HCT116 (cell line): Measurements from ENCODE around the gene FAM110A. TPM values are rescaled to one million over a fixed set of nuclear protein-coding genes. Genes with fewer than 3 reads are reported as not detected.

Experiments used
- ATAC-seq: fragments of 200-7000 bp; cut with Tn5 transposase; 2 replicates; pipeline ENCODE4 v1.9.1; 2020; ENCODE audit warnings: mild to moderate bottlenecking, moderate library complexity
- BruUV-seq: library from RNA; stranded (reverse); fragments of 400-500 nt; replicated peaks from 2 replicates; lab custom pipeline; 2021; lab: Mats Ljungman, UMichigan
- CTCF ChIA-PET: fragments of 300-600 bp; sonication (Branson Sonifier 250); formaldehyde crosslinking; loops from one replicate; lab custom pipeline; 2021; ENCODE audit warnings: antibody characterized with exemption; lab: Charles Lee
- POLR2A ChIA-PET: fragments of 300-600, 350-600 bp; sonication (Branson Sonifier 250); formaldehyde crosslinking; loops from one replicate; lab custom pipeline; 2021; ENCODE audit warnings: antibody characterized with exemption; lab: Charles Lee
- RAD21 ChIA-PET, 2 experiments: fragments of 300-600 bp; sonication (Branson Sonifier 250); formaldehyde crosslinking; loops; one replicate each; lab custom pipeline; 2023; ENCODE audit warnings: low total read pairs in 2 of 2; ENCODE audit not compliant: uncharacterized antibody in 2 of 2, unreplicated experiment in 2 of 2, low non-redundant PET in 1 of 2; lab: Charles Lee
- DNase-seq: peaks from one replicate; pipeline ENCODE4 v3.0.0-alpha.2; 2010; ENCODE audit warnings: low read depth, low spot score
- H2AFZ ChIP-seq: fragments of 200-600 bp; shearing (Covaris generic), sonication (generic); 2 replicates; pipeline ENCODE4 v1.6.1; 2017; ENCODE audit warnings: low read depth, mixed run types, mixed read lengths, antibody characterized with exemption, low read length; ENCODE audit not compliant: poor library complexity, severe bottlenecking
- H3K27ac ChIP-seq: 2 replicates; pipeline ENCODE4 v1.5.1; 2012; ENCODE audit warnings: low read depth, low read length
- H3K27me3 ChIP-seq: fragments of 200-600 bp; sonication (generic); 2 replicates; pipeline ENCODE4 v1.6.1; 2016; ENCODE audit warnings: mixed run types, low read length, mixed read lengths; ENCODE audit not compliant: insufficient read depth
- H3K36me3 ChIP-seq, 2 experiments: fragments of 200-500 bp in 1 of 2; fragments of 200-600 bp in 1 of 2; sonication (Bioruptor generic) in 1 of 2; sonication (generic) in 1 of 2; 2 replicates each; pipeline versions ENCODE4 v1.5.1 to v1.6.1; 2014 to 2016; ENCODE audit warnings: low read length in 2 of 2, inconsistent platforms in 1 of 2, mixed read lengths in 1 of 2, mixed run types in 1 of 2; ENCODE audit not compliant: insufficient read depth in 2 of 2, control insufficient read depth in 1 of 2
- H3K4me1 ChIP-seq, 2 experiments: fragments of 200-600 bp in 1 of 2; sonication (generic) in 1 of 2; 2 replicates each; pipeline versions ENCODE4 v1.5.1 to v1.6.1; 2012 to 2017; ENCODE audit warnings: low read length in 2 of 2, inconsistent platforms in 1 of 2, mild to moderate bottlenecking in 1 of 2, mixed read lengths in 1 of 2, mixed run types in 1 of 2, moderate library complexity in 1 of 2; ENCODE audit not compliant: insufficient read depth in 2 of 2, control insufficient read depth in 1 of 2
- H3K4me2 ChIP-seq: fragments of 200-600 bp; sonication (generic); 2 replicates; pipeline ENCODE4 v1.6.1; 2017; ENCODE audit warnings: mixed run types, low read length, mixed read lengths
- H3K4me3 ChIP-seq, 2 experiments: fragments of 200-600 bp in 1 of 2; sonication (generic) in 1 of 2; replicated peaks in 1 of 2; 2 replicates each; pipeline ENCODE4 v1.5.1; 2011 to 2016; ENCODE audit warnings: low read length in 2 of 2, control low read depth in 1 of 2, low read depth in 1 of 2, mild to moderate bottlenecking in 1 of 2, mixed read lengths in 1 of 2, mixed run types in 1 of 2
- H3K79me2 ChIP-seq: fragments of 200-600 bp; sonication (generic); 2 replicates; pipeline ENCODE4 v1.6.1; 2017; ENCODE audit warnings: mild to moderate bottlenecking, mixed run types, low read length, moderate library complexity, mixed read lengths; ENCODE audit not compliant: insufficient read depth
- H3K9ac ChIP-seq: fragments of 200-600 bp; sonication (generic); 2 replicates; pipeline ENCODE4 v1.6.1; 2016; ENCODE audit warnings: low read length, mixed read lengths
- H3K9me2 ChIP-seq: fragments of 200-600 bp; sonication (generic), shearing (Covaris generic); 2 replicates; pipeline ENCODE4 v1.6.1; 2017; ENCODE audit warnings: mixed run types, mild to moderate bottlenecking, moderate library complexity; ENCODE audit not compliant: insufficient read depth
- H3K9me3 ChIP-seq, 2 experiments: fragments of 200-500 bp in 1 of 2; fragments of 200-600 bp in 1 of 2; sonication (Bioruptor generic) in 1 of 2; sonication (generic) in 1 of 2; 2 replicates each; pipeline ENCODE4 v1.6.1; 2014 to 2017; ENCODE audit warnings: low read length in 2 of 2, mixed read lengths in 2 of 2, inconsistent platforms in 1 of 2, low read depth in 1 of 2, mild to moderate bottlenecking in 1 of 2, mixed run types in 1 of 2, moderate library complexity in 1 of 2; ENCODE audit not compliant: control insufficient read depth in 1 of 2, insufficient read depth in 1 of 2
- H4K20me1 ChIP-seq: fragments of 200-600 bp; sonication (generic), shearing (Covaris generic); 2 replicates; pipeline ENCODE4 v1.6.1; 2017; ENCODE audit warnings: mixed run types, mild to moderate bottlenecking, moderate library complexity; ENCODE audit not compliant: insufficient read depth
- CBX3 ChIP-seq: IDR thresholded peaks from 2 replicates; pipeline ENCODE4 v1.6.1; 2012; ENCODE audit warnings: low read depth
- CEBPB ChIP-seq: IDR thresholded peaks from 2 replicates; pipeline ENCODE4 v1.6.1; 2012; ENCODE audit warnings: low read depth
- ELF1 ChIP-seq: IDR thresholded peaks from 2 replicates; pipeline ENCODE4 v1.6.1; 2012; ENCODE audit warnings: low read depth, borderline replicate concordance
- EZH2phosphoT487 ChIP-seq: fragments of 200-600 bp; IDR thresholded peaks from 2 replicates; pipeline ENCODE4 v1.6.1; 2018; ENCODE audit warnings: antibody characterized with exemption, borderline replicate concordance
- FOSL1 ChIP-seq: IDR thresholded peaks from 2 replicates; pipeline ENCODE4 v1.6.1; 2012; ENCODE audit warnings: low read depth
- JUND ChIP-seq: IDR thresholded peaks from 2 replicates; pipeline ENCODE4 v1.6.1; 2012
- MAX ChIP-seq: IDR thresholded peaks from 2 replicates; pipeline ENCODE4 v1.6.1; 2012
- POLR2AphosphoS5 ChIP-seq: IDR thresholded peaks from 2 replicates; pipeline ENCODE4 v1.6.1; 2011; ENCODE audit warnings: mild to moderate bottlenecking, low read depth, low read length, moderate library complexity
- RAD21 ChIP-seq: IDR thresholded peaks from 2 replicates; pipeline ENCODE4 v1.6.1; 2012; ENCODE audit warnings: low read depth, mild to moderate bottlenecking
- SP1 ChIP-seq: IDR thresholded peaks from 2 replicates; pipeline ENCODE4 v1.6.1; 2012; ENCODE audit warnings: low read depth
- TCF7L2 ChIP-seq: IDR thresholded peaks from 2 replicates; pipeline ENCODE4 v1.7.0; 2011; ENCODE audit warnings: borderline replicate concordance, inconsistent platforms; ENCODE audit not compliant: insufficient read depth, insufficient read length; ENCODE audit errors: extremely low read depth
- YY1 ChIP-seq: IDR thresholded peaks from 2 replicates; pipeline ENCODE4 v1.6.1; 2011; ENCODE audit warnings: low read length, low read depth, moderate library complexity, mild to moderate bottlenecking; ENCODE audit not compliant: insufficient replicate concordance; ENCODE audit errors: extremely low read depth
- ZBTB33 ChIP-seq: IDR thresholded peaks from 2 replicates; pipeline ENCODE4 v1.6.1; 2011; ENCODE audit warnings: mild to moderate bottlenecking, low read length, moderate library complexity; ENCODE audit not compliant: insufficient replicate concordance; ENCODE audit errors: extremely low read depth
- ZFX ChIP-seq: fragments of 450-650 bp; IDR thresholded peaks from 2 replicates; pipeline ENCODE4 v1.6.1; 2017
- ZNF274 ChIP-seq: fragments of 200-500 bp; sonication (Bioruptor generic); IDR thresholded peaks from 2 replicates; pipeline ENCODE4 v1.6.1; 2014; ENCODE audit warnings: mild to moderate bottlenecking, low read depth, low read length, inconsistent platforms
- intact Hi-C: fragments of 100-400 bp; cut with micrococcal nuclease; formaldehyde crosslinking; loops from 2 replicates; pipeline ENCODE4 v1.10.0; 2022
- total RNA-seq: library from RNA; stranded (reverse); gene quantifications from one replicate; pipeline ENCODE4 v1.2.1, GENCODE V29; 2021; ENCODE audit not compliant: unreplicated experiment
- TF ChIP-seq, protein P1 (sequence below): IDR thresholded peaks from 2 replicates; pipeline ENCODE4 v1.6.1; 2012

The FAM110A gene
- total RNA-seq, 1 experiment from 2014 or later, result 26.4 TPM

DNA sequence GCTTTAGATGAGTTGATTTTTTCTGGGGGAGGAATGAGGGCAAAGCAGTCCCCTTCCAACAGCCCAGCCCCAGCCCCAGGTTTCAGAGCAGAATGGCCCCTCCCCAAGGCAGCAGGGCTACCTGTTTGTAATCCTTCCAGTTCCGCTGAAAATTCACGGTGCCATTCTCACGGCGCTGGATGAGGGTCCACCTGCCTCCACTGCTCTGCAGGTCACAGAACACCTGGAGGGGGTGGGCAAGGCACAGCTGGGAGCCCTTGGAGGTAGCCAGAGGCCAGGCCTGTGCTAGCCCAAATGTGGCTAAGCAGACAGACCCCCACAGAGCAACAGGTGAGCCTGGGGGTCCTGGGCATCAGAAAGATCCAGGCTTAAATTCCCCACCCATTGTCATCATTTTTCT, 46.1 kb downstream of the FAM110A start:
- Histone ChIP-seq H3K4me2 (no peak overlapping the region), H3K9ac (no peak overlapping the region), H2AFZ (no peak overlapping the region), H3K27ac (no peak overlapping the region), H3K4me3 (no peak overlapping the region), H3K27me3 (no peaks in the 10 kb centered on the region), H3K9me3 (no peaks in the 10 kb centered on the region), H3K36me3 (no peaks in the 10 kb centered on the region), H3K9me2 (no peaks in the 10 kb centered on the region), H3K4me1 (peaks cover 17 to 22% of the 10 kb centered on the region in 2 experiments), H3K79me2 (no peaks in the 10 kb centered on the region), H4K20me1 (no peaks in the 10 kb centered on the region)
- ChIA-PET POLR2A (no interaction called here), CTCF (no interaction called here), RAD21 (no interaction called here)
- no peak for ATAC-seq
- TF ChIP-seq ZNF274 (no peak), CEBPB (no peak), JUND (no peak), TCF7L2 (no peak), MAX (no peak), ELF1 (no peak), YY1 (no peak), RAD21 (no peak)
- DNase-seq, result no peak
- intact Hi-C loops, result no loop called here
- no TSS peak for BruUV-seq

DNA sequence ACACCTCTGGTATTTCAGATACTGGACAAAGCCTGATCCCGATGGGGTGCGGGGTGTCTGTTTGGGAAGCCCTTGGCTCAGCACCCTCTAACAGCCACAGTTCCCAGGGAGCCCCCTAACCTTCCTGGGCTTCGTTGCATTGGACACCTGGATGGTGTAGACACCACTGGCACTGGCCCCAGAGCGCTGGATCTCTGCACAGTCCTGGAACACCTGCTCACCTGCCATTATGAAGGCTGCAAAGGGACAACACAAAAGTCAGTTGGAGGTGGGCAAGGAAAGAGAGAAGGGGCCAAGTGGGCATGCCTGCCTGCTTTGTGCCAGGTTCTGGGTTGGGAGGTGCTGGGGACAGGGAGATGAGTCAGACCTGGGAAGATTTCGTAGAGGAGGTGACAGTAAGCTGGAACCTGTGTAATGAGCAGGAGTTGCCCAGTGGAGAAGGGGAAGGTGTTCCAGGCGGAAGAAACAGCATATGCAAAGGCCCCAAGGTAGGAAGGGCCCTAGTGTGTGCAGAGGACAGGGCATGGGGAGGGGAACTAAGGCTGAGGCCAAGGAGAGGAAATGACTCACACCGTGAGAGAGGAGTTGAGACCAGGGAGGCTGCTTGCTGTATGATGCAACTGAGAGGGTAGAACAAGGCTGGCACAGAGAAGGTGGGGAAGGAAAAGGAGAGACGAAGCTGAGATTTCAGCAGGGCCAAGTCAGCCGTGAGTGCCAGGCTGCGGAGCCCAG, 47.7 kb downstream of the FAM110A start:
- TF ChIP-seq, protein P1, sequence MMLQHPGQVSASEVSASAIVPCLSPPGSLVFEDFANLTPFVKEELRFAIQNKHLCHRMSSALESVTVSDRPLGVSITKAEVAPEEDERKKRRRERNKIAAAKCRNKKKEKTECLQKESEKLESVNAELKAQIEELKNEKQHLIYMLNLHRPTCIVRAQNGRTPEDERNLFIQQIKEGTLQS, result peak; percentile 86
- TF ChIP-seq EZH2phosphoT487, result no peak
- TF ChIP-seq CEBPB, result peak; percentile 95
- TF ChIP-seq CBX3, result peak; percentile 90
- no peak for TF ChIP-seq ZFX
- TF ChIP-seq JUND, result peak; percentile 88
- peak; percentile 86 for TF ChIP-seq SP1
- TF ChIP-seq POLR2AphosphoS5, result peak; percentile 82
- TF ChIP-seq MAX, result peak; percentile 79
- TF ChIP-seq ZBTB33, result no peak
- TF ChIP-seq FOSL1, result peak; percentile 84
- TF ChIP-seq, all 23 proteins: peak for 8
- DNase-seq (peak; percentile 74), ATAC-seq (peak; percentile 92)
- H2AFZ ChIP-seq, result no peak overlapping the region
- peak overlapping the region; percentile 36 for H3K9ac ChIP-seq
- ChIA-PET POLR2A (no interaction called here), CTCF (no interaction called here), RAD21 (no interaction called here)
- H3K4me2 ChIP-seq, result peak overlapping the region; percentile 76
- no peaks in the 10 kb centered on the region for H3K79me2 ChIP-seq
- no peaks in the 10 kb centered on the region for H4K20me1 ChIP-seq
- intact Hi-C loops, result no loop called here
- H3K36me3 ChIP-seq, result no peaks in the 10 kb centered on the region
- no TSS peak for BruUV-seq
- no peaks in the 10 kb centered on the region for H3K27me3 ChIP-seq
- peak overlapping the region; percentile 33; the same call in 1 of the 2 replicates for H3K27ac ChIP-seq
- no peaks in the 10 kb centered on the region for H3K9me2 ChIP-seq
- peaks cover 17 to 22% of the 10 kb centered on the region in 2 experiments for H3K4me1 ChIP-seq
- no peaks in the 10 kb centered on the region for H3K9me3 ChIP-seq
- H3K4me3 ChIP-seq, result peak overlapping the region; percentile 48 to 50
